K562 (cell line): ENCODE results near the gene ZBTB25.

Experiments used
- EP300 ChIP-seq: IDR thresholded peaks from 2 replicates; pipeline ENCODE4 v1.6.1; 2012; ENCODE audit warnings: low read length, improper control_type of control experiment
- FOXM1 ChIP-seq, 2 experiments: fragments of 450-650 bp in 1 of 2; sonication (generic) in 1 of 2; formaldehyde crosslinking in 1 of 2; IDR thresholded peaks; 2 replicates each; pipeline versions ENCODE4 v1.6.1 to v1.9.0; 2017 to 2022; ENCODE audit warnings: low read depth in 2 of 2, mild to moderate bottlenecking in 2 of 2, missing genetic modification reagents in 1 of 2, moderate library complexity in 1 of 2
- MYNN ChIP-seq, 2 experiments: sonication (generic); formaldehyde crosslinking in 1 of 2; IDR thresholded peaks; 2 replicates each; pipeline versions ENCODE4 v1.5.0 to v1.6.1; 2016 to 2020; ENCODE audit warnings: antibody characterized with exemption in 1 of 2, missing genetic modification reagents in 1 of 2
- XRCC3 ChIP-seq: fragments of 450-650 bp; IDR thresholded peaks from 2 replicates; pipeline ENCODE4 v1.6.1; 2017; ENCODE audit warnings: mild to moderate bottlenecking, moderate library complexity

- TF ChIP-seq FOXM1 (IDR thresholded peaks at IDR 0.05; ENCODE audit: low read depth) (no peak), FOXM1 (CRISPR knock-in tag; IDR thresholded peaks at IDR 0.05; ENCODE audit: low read depth) (no peak), EP300 (no peak), XRCC3 (no peak), MYNN (IDR thresholded peaks at IDR 0.05) (no peak), MYNN (CRISPR knock-in tag; IDR thresholded peaks at IDR 0.05) (no peak)
These were observed 81.6 kb downstream of the ZBTB25 start for GRCh38 chr14:64422005-64422404.
